ENCODE results near the gene VSIG10.
"Not testable (repeated sequence)": the region's sequence is repeated elsewhere in the genome, so short reads cannot be mapped to it uniquely, and the experiment has no call there.

The VSIG10 gene

GRCh38 chr12:118107011-118107410 is 3.2 kb upstream of the VSIG10 start:
- DNase-seq (ENCODE audit: low read depth in 2 of 2): no peak

- no peak for DNase-seq (ENCODE audit: low read depth in 2 of 2)
Observed at GRCh38 chr12:118103201-118103600, 610 bp downstream of the VSIG10 start.

DNA sequence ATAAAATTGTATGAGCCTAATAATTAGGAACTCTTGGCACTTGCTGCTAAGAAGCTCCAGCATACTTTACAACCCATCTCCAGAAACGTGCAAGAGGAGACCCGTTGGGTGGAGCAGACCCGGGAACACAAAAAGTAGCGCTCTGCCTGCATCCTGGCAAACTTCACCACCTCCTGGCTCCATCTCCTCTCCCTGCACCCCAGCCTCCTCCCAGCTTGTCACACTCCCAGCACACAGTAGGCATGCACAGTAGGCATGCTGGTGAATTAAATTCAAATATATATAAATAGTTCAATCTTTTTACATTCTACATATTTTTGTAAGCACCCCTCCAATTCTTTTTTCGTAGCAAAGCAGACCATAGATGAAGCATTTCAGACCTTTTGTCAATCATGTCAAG is 1.2 kb downstream of the VSIG10 start:
- DNase-seq (ENCODE audit: low read depth in 2 of 2): no peak

DNA sequence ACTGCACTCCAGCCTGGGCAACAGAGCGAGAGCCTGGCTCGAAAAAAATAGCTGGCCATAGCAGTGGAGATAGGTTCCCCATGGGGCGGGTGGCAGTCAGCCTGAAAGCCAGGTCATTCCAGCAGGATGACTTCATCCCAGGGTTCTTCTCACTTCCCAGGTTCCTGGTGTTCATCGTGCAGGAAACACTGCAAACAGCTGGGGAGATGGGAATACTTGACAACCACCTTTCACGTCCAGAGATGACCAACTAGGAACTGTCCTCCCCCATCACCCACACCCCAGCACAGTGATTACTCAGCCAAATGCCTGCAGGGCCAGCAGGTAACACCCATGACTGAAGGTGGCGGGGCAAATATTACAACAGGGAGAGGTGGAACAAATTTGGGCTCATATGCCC is 1.7 kb downstream of the VSIG10 start:
- no peak for DNase-seq (ENCODE audit: low read depth in 2 of 2)

DNA sequence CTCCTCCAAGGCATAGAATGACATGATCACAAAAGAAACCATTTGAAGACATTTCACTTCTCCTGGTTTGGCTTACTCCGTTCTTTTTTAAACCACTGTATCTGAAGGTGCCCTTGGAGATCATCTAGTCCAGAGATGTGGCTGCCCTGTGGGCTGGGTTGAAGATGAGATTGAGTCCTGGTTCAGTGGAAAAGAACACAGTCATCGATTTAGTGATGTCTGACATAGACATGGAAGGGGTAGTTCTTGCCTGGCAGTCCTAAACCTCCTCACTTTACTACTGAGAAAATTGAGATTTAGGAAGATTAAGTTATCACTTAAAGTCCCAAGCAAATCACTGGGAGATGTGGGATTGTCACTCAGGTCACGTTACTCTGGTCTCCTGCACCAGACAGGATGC is 2.8 kb downstream of the VSIG10 start:
- no peak for DNase-seq (ENCODE audit: low read depth in 2 of 2)

DNA sequence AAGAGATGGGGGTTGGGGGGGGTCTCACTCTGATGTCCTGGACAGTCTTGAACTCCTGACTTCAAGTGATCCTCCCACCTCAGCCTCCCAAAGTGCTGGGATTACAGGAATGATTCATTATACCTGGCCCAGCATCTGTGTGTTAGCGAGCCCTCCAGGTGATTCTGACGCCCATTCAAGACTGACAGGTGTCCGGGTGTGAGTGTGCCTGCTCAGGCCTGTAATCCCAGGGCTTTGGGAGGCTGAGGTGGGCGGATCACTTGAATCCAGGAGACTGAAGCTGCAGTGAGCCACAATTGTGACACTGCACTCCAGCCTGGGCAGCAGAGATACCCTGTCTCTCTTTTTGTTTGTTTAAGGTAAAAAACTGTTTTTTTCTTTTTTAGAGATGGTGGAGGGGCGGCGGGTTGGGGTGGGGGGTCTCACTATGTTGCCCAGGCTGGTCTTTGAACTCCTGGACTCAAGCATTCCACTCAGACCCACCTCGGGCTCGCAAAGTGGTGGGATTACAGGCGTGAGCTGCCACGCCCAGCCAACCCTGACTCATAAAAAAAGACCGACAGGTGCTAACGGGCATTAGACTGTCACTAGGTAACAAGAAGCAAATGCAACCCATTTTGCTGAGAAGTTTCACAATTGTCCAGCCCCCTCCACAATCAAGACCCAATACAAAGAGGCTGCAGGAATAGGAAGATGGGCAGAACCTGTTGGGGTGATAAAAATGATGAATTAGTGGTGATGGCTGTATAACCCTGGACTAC is 4.7 kb downstream of the VSIG10 start:
- no peak for DNase-seq (ENCODE audit: low read depth in 2 of 2)

- DNase-seq (ENCODE audit: low read depth in 2 of 2): no peak
Observed at GRCh38 chr12:118098401-118098800, 5.4 kb downstream of the VSIG10 start.

- no peak for DNase-seq (ENCODE audit: low read depth in 2 of 2)
Observed at GRCh38 chr12:118094039-118094438, 9.8 kb downstream of the VSIG10 start.

GRCh38 chr12:118089782-118090181 is 14.0 kb downstream of the VSIG10 start:
- no peak for DNase-seq (ENCODE audit: low read depth in 2 of 2)

DNA sequence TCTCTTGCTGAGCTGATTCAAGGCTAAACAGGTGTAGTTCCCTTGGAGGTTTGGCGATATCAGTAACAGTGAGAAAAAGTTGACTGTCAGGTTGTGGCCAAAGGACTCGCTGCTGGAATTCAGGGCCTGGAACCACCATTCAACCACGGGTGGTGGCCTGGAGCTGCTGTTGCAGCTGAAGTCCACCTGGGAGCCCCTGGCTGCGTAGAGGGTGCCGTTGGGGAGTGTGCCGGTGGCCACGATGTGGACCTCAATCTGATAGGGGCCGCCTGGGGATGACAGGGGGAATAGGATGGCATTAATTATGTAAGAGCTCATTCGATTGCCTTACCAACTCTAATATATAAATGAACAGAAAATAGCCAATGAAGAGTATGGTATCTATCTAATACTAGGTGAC is 21.6 kb downstream of the VSIG10 start:
- no peak for DNase-seq (ENCODE audit: low read depth in 2 of 2)

GRCh38 chr12:118081521-118081920 is 22.3 kb downstream of the VSIG10 start:
- DNase-seq (ENCODE audit: low read depth in 2 of 2): not testable (repeated sequence)

GRCh38 chr12:118073768-118074167 is 30.0 kb downstream of the VSIG10 start:
- no peak for DNase-seq (ENCODE audit: low read depth in 2 of 2)

GRCh38 chr12:118070650-118071049 is 33.2 kb downstream of the VSIG10 start:
- DNase-seq (ENCODE audit: low read depth in 2 of 2): no peak

- DNase-seq (ENCODE audit: low read depth in 2 of 2): no peak
Observed at GRCh38 chr12:118068445-118068844, 35.4 kb downstream of the VSIG10 start.

DNA sequence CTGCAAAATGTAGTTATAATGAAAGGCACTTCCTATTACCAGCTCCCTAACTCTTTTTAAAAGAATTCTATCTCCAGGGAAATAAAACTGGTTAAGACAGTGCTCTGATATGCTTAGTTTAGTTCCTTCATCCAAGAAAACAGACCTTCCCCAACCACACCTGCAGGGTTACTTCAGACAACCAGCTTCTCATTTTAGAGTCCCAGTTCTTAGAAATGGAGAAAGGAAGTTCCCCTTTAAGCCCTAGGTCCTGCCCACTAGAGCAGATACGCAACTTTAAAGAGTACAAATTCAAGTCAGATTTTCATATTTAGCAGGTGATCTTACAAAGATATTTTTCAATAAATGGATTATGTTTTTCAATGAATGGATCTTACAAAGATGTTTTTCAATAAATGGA is 38.4 kb downstream of the VSIG10 start:
- no peak for DNase-seq (ENCODE audit: low read depth in 2 of 2)

DNA sequence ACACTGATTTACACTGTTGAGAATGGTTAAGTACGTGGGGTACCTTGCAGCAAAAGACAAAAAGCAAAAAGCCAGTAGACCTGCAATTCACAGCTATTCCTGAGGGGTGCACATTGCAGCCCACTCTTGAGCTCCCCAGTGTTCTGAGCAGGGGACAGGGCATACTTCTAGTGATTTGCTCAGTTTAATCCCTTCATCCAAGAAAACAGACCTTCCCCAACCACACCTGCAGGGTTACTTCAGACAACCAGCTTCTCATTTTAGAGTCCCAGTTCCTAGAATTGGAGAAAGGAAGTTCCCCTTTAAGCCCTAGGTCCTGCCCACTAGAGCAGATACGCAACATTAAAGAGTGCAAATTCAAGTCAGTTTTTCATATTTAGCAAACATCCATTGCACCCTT is 39.2 kb downstream of the VSIG10 start:
- DNase-seq (ENCODE audit: low read depth in 2 of 2): no peak

GRCh38 chr12:118063576-118064391 is 40.0 kb downstream of the VSIG10 start:
- no peak for DNase-seq (ENCODE audit: low read depth in 2 of 2)

DNA sequence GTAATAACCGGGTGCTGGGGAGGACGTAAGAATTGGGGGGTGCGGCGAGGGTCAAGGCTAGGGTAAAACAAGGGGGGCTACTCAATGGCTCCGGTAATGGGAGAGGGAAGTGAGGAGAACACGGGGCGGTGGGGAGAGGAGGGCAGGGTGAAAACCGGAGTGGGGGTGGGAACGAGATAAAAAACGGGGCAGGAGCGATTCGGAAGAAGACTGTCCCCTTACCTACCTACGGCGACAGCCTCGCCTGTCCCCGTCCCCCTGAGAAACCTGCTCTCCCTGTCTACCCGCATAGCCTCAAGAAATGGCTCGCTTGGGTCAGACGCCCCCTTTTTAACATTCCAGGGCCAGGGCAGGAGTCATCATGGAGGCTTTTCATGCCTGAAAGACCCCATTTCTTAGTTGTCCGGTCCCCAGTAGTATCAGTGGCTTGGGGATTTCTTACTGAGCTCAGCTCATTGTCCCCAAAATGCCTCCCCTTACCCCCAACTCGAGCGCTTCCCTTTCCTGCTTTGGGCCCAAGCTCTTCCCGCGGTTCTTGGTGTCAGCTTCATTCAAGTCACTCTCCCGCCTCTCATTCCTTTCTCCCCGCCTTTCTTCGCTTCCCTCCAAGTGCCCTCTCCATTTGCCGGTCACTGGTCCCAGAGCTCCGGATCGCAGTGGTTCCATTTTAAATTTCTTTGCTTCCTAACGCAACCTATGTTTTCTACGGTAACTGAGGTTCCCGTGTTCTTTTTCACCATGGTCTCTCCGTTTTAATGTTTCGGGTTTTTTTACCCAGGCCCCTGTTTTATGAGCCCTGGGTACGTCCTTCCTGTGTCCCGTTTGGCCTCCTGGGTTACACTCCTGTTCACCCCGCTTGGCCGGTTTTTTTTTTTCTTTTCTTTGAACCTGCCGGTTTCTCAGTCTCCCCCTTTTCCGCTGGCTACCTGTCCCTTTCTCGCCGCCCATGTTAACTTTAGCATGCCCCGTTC is 41.7 kb downstream of the VSIG10 start:
- no peak for DNase-seq (ENCODE audit: low read depth in 2 of 2)

DNA sequence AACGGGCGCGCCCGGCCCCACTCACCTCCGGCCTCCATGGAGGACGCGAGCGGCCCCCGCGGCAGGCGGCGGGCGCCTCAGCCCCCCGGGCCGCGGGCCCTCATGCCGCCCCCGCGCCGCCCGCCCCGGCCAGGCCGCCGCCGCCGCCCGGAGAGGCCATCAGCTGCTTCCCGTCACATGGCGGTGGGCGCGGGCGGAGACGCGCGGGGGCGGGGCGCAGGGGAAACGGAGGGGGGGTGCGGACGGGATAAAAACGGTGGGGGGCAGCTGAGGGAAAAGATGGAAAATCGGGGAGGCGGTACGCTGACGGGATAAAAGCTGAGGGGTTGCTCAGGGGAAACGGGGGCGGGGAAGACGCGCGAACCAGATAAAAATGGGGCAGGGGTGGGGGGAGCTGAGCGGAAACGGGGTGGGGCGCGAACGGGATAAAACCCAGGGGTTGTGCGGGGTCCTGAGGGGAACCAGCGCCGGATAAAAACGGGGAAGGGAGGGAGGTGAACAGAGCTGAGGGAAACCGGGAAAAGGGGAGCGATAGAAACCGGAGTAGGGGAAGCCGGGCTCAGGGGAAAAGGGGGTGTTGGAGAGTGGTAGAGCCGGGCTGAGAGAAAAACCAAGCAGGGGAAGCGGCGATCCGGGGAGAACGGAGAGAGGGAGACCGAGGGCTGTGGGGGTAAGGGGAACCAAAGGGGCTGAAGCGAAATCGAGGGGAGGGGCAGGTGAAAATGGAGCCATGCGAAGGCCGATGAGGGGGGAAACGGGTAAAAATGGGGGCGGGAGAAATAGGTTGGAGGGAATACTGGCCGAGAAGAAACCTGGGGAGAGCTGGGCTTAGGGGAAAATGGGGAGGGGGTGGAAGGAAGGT is 42.6 kb downstream of the VSIG10 start, which contains the start of gene WSB2:
Gene WSB2, minus strand, starts transcription at position 169 of the 862 bp plus-strand sequence. Its CDS starts 131 bp downstream, at position 38.
- DNase-seq (ENCODE audit: low read depth in 2 of 2): peak; percentile 53 to 54

- DNase-seq (ENCODE audit: low read depth in 2 of 2): no peak
Observed at GRCh38 chr12:118060301-118061010, 43.4 kb downstream of the VSIG10 start.

All from activated CD8-positive, alpha-beta memory T cell treated with anti-CD3 and anti-CD28 coated beads for 4 hours (primary cell).